Upper lobe of left lung (tissue), 4 donors: ENCODE results near the gene PCBP3.

Source experiments
- CTCF ChIP-seq, 6 experiments: fragments of 450-650 bp in 4 of 6; fragments of 200-600 bp in 2 of 6; sonication (generic) in 2 of 6; IDR thresholded peaks; one replicate each; pipeline ENCODE4 v1.5.1; 2016 to 2019; ENCODE audit warnings: antibody characterized with exemption in 6 of 6
- POLR2AphosphoS5 ChIP-seq, 2 donors: sonication (generic); formaldehyde crosslinking; IDR thresholded peaks; one replicate each; pipeline ENCODE4 v1.5.1; 2017; ENCODE audit warnings: antibody characterized with exemption in 2 of 2

GRCh38 chr21:45894450-45894825, 250.9 kb downstream of the PCBP3 start:
- TF ChIP-seq CTCF (IDR thresholded peaks at IDR 0.05): no peak
- TF ChIP-seq POLR2AphosphoS5 (IDR thresholded peaks at IDR 0.05): no peak
